SKM-1 (cell line): Measurements from ENCODE around the gene RASGRP4.
A peak's percentile ranks its signal among the peaks of the same experiment; 100 is the strongest.
"Not testable (repeated sequence)": the region's sequence is repeated elsewhere in the genome, so short reads cannot be mapped to it uniquely, and the experiment has no call there.

ENCODE experiments used
- DNase-seq: peaks from one replicate; lab custom pipeline; 2025; ENCODE audit not compliant: unreplicated experiment; lab: John Stamatoyannopoulos, UW

Gene RASGRP4

GRCh38 chr19:38375098-38375493 is 50.9 kb downstream of the RASGRP4 start:
- no peak for DNase-seq

GRCh38 chr19:38374332-38375097 is 51.5 kb downstream of the RASGRP4 start, which contains the start of gene PSMD8:
Gene PSMD8 (plus strand): TSS chr19:38374571. CDS start chr19:38374602, 31 bp downstream.
- peak; percentile 98 for DNase-seq

- DNase-seq: no peak
Observed at GRCh38 chr19:38373907-38374331, 52.1 kb downstream of the RASGRP4 start.

- no peak for DNase-seq
Observed at GRCh38 chr19:38371081-38371480, 54.9 kb downstream of the RASGRP4 start.

- DNase-seq: no peak
Observed at GRCh38 chr19:38370299-38370698, 55.7 kb downstream of the RASGRP4 start.

- no peak for DNase-seq
Observed at GRCh38 chr19:38369584-38369983, 56.4 kb downstream of the RASGRP4 start.

- DNase-seq: no peak
Observed at GRCh38 chr19:38367041-38367440, 59.0 kb downstream of the RASGRP4 start.

- not testable (repeated sequence) for DNase-seq
Observed at GRCh38 chr19:38362946-38363688, 62.9 kb downstream of the RASGRP4 start.

GRCh38 chr19:38362076-38362945 is 63.7 kb downstream of the RASGRP4 start:
- DNase-seq: no peak

GRCh38 chr19:38361633-38362075 is 64.4 kb downstream of the RASGRP4 start:
- DNase-seq: no peak

GRCh38 chr19:38360839-38361631 is 65.0 kb downstream of the RASGRP4 start:
- DNase-seq: no peak

GRCh38 chr19:38360351-38360750 is 65.7 kb downstream of the RASGRP4 start:
- DNase-seq: no peak

GRCh38 chr19:38359242-38360021 is 66.6 kb downstream of the RASGRP4 start:
- no peak for DNase-seq
